Measurements from ENCODE around the gene PRCC. TPM values are rescaled to one million over a fixed set of nuclear protein-coding genes. Genes with fewer than 3 reads are reported as not detected.

The PRCC gene
- total RNA-seq, 1 experiment from 2014 or later = 125 TPM

- H3K27me3 ChIP-seq (replicated peaks; ENCODE audit: insufficient read depth, low read depth, low read length, poor library complexity) = no peaks in the 10 kb centered on the region
- H3K4me1 ChIP-seq (ENCODE audit: insufficient read depth, low read length, poor library complexity, severe bottlenecking) = no peaks in the 10 kb centered on the region
- TF ChIP-seq EZH2 (IDR thresholded peaks at IDR 0.05; ENCODE audit: borderline replicate concordance, low read depth, low read length, poor library complexity, severe bottlenecking) (no peak), CTCF (conservative IDR thresholded peaks at IDR 0.05; ENCODE audit: low read depth, low read length) (no peak)
- no peaks in the 10 kb centered on the region for H3K9me3 ChIP-seq (ENCODE audit: low read depth, low read length, poor library complexity, severe bottlenecking)
- ChIA-PET CTCF (no interaction called here), POLR2A (ENCODE audit: low non-redundant PET) (no interaction called here)
- intact Hi-C loops (cut with micrococcal nuclease; ENCODE audit: unreplicated experiment) = no loop called here
- no peak overlapping the region for H3K4me3 ChIP-seq (ENCODE audit: low read depth, low read length, poor library complexity, severe bottlenecking)
- no peak for DNase-seq (ENCODE audit: low spot score)
- H3K36me3 ChIP-seq (ENCODE audit: insufficient read depth, low read length, poor library complexity, severe bottlenecking) = peaks cover 61% of the 10 kb centered on the region
- BruUV-seq (replicated peaks) = no TSS peak
- no peak overlapping the region for H3K27ac ChIP-seq (ENCODE audit: low read depth, low read length, poor library complexity, severe bottlenecking)
These were observed 19.3 kb downstream of the PRCC start for GRCh38 chr1:156786640-156787039.

- no TSS peak for BruUV-seq (replicated peaks)
- no peak overlapping the region for H3K27ac ChIP-seq (ENCODE audit: low read depth, low read length, poor library complexity, severe bottlenecking)
- ChIA-PET POLR2A (ENCODE audit: low non-redundant PET) (no interaction called here), CTCF (interaction anchor here (0.7 kb wide), 1 partner anchor 127 kb away, joined by 4 read pairs; no protein-coding TSS in a partner anchor)
- H3K27me3 ChIP-seq (replicated peaks; ENCODE audit: insufficient read depth, low read depth, low read length, poor library complexity) = no peaks in the 10 kb centered on the region
- TF ChIP-seq CTCF (conservative IDR thresholded peaks at IDR 0.05; ENCODE audit: low read depth, low read length) (no peak), EZH2 (IDR thresholded peaks at IDR 0.05; ENCODE audit: borderline replicate concordance, low read depth, low read length, poor library complexity, severe bottlenecking) (no peak)
- DNase-seq (ENCODE audit: low spot score) = no peak
- peaks cover 65% of the 10 kb centered on the region for H3K36me3 ChIP-seq (ENCODE audit: insufficient read depth, low read length, poor library complexity, severe bottlenecking)
- H3K9me3 ChIP-seq (ENCODE audit: low read depth, low read length, poor library complexity, severe bottlenecking) = no peaks in the 10 kb centered on the region
- intact Hi-C loops (cut with micrococcal nuclease; ENCODE audit: unreplicated experiment) = no loop called here
- H3K4me1 ChIP-seq (ENCODE audit: insufficient read depth, low read length, poor library complexity, severe bottlenecking) = no peaks in the 10 kb centered on the region
- no peak overlapping the region for H3K4me3 ChIP-seq (ENCODE audit: low read depth, low read length, poor library complexity, severe bottlenecking)
These were observed 20.8 kb downstream of the PRCC start for GRCh38 chr1:156788136-156788535.

GRCh38 chr1:156789621-156790318 is 22.4 kb downstream of the PRCC start:
- CTCF ChIA-PET = no interaction called here
- DNase-seq (ENCODE audit: low spot score) = no peak
- intact Hi-C loops (cut with micrococcal nuclease; ENCODE audit: unreplicated experiment) = no loop called here
- no peak overlapping the region for H3K4me3 ChIP-seq (ENCODE audit: low read depth, low read length, poor library complexity, severe bottlenecking)
- H3K36me3 ChIP-seq (ENCODE audit: insufficient read depth, low read length, poor library complexity, severe bottlenecking) = peaks cover 71% of the 10 kb centered on the region
- TSS peak; percentile 14 for BruUV-seq (replicated peaks)
- TF ChIP-seq EZH2 (IDR thresholded peaks at IDR 0.05; ENCODE audit: borderline replicate concordance, low read depth, low read length, poor library complexity, severe bottlenecking) = no peak
- no peak for TF ChIP-seq CTCF (conservative IDR thresholded peaks at IDR 0.05; ENCODE audit: low read depth, low read length)
- no peaks in the 10 kb centered on the region for H3K4me1 ChIP-seq (ENCODE audit: insufficient read depth, low read length, poor library complexity, severe bottlenecking)
- no peaks in the 10 kb centered on the region for H3K9me3 ChIP-seq (ENCODE audit: low read depth, low read length, poor library complexity, severe bottlenecking)
- H3K27me3 ChIP-seq (replicated peaks; ENCODE audit: insufficient read depth, low read depth, low read length, poor library complexity) = no peaks in the 10 kb centered on the region
- POLR2A ChIA-PET (ENCODE audit: low non-redundant PET) = no interaction called here
- H3K27ac ChIP-seq (ENCODE audit: low read depth, low read length, poor library complexity, severe bottlenecking) = no peak overlapping the region
